ENCODE measurements around the gene SENP1. TPM values are rescaled to one million over a fixed set of nuclear protein-coding genes. Genes with fewer than 3 reads are reported as not detected.

The SENP1 gene
- total RNA-seq, 2 donors from 2014 or later: 11.5 to 49.6 TPM

DNA sequence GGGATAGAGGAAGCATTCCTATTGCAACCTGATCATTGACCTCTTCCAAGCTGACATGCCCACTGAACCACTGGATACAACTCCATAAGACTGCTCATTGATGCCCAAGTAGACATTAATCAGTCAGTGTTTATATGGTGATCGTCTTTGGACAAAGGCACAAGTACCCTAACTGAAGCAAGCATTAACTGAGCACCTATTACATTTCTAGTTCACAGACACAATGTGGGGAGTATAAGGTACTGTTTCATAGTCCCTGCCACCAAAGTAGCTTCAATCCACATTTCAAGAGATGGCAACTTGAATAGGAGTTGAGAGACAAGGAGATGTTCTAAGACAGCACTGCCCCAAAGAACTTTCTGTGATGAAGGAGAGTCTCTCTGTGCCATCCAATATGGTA, 90.8 kb downstream of the SENP1 start:
- Histone ChIP-seq H3K27ac (no peak overlapping the region), H3K36me3 (no peaks in the 10 kb centered on the region), H3K27me3 (replicated peaks; ENCODE audit: insufficient read depth) (no peaks in the 10 kb centered on the region), H3K4me3 (no peak overlapping the region), H3K9me3 (no peaks in the 10 kb centered on the region), H3K4me1 (replicated peaks) (no peaks in the 10 kb centered on the region)
- intact Hi-C loops (cut with DNase I): no loop called here
- DNase-seq (ENCODE audit: low spot score): no peak
- WGBS: 56% methylated on average over 1 of the region's 1 CpG
- TF ChIP-seq, protein P1, sequence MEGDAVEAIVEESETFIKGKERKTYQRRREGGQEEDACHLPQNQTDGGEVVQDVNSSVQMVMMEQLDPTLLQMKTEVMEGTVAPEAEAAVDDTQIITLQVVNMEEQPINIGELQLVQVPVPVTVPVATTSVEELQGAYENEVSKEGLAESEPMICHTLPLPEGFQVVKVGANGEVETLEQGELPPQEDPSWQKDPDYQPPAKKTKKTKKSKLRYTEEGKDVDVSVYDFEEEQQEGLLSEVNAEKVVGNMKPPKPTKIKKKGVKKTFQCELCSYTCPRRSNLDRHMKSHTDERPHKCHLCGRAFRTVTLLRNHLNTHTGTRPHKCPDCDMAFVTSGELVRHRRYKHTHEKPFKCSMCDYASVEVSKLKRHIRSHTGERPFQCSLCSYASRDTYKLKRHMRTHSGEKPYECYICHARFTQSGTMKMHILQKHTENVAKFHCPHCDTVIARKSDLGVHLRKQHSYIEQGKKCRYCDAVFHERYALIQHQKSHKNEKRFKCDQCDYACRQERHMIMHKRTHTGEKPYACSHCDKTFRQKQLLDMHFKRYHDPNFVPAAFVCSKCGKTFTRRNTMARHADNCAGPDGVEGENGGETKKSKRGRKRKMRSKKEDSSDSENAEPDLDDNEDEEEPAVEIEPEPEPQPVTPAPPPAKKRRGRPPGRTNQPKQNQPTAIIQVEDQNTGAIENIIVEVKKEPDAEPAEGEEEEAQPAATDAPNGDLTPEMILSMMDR (IDR thresholded peaks at IDR 0.05): no peak
- no peak for TF ChIP-seq POLR2AphosphoS5 (IDR thresholded peaks at IDR 0.05)
- TF ChIP-seq POLR2A (IDR thresholded peaks at IDR 0.05): no peak

- no peaks in the 10 kb centered on the region for H3K36me3 ChIP-seq
Measured at GRCh38 chr12:48013287-48013686, 92.6 kb downstream of the SENP1 start.

GRCh38 chr12:48012070-48012469, 93.8 kb downstream of the SENP1 start:
- TF ChIP-seq POLR2A (IDR thresholded peaks at IDR 0.05) (no peak), POLR2AphosphoS5 (IDR thresholded peaks at IDR 0.05) (no peak)
- TF ChIP-seq, protein P1 (IDR thresholded peaks at IDR 0.05): no peak
- no peaks in the 10 kb centered on the region for H3K27me3 ChIP-seq (replicated peaks; ENCODE audit: insufficient read depth)
- DNase-seq (ENCODE audit: low spot score): no peak
- H3K4me3 ChIP-seq: no peak overlapping the region
- 59% methylated on average over 8 of the region's 8 CpGs for WGBS
- no peaks in the 10 kb centered on the region for H3K36me3 ChIP-seq
- intact Hi-C loops (cut with DNase I): no loop called here
- H3K4me1 ChIP-seq (replicated peaks): no peaks in the 10 kb centered on the region
- H3K27ac ChIP-seq: no peak overlapping the region
- H3K9me3 ChIP-seq: no peaks in the 10 kb centered on the region

More at GRCh38 chr12:48013287-48013686, 92.6 kb downstream of the SENP1 start:
- WGBS: 47% methylated on average over 2 of the region's 2 CpGs
- Histone ChIP-seq H3K4me1 (replicated peaks) (no peaks in the 10 kb centered on the region), H3K4me3 (no peak overlapping the region), H3K27me3 (replicated peaks; ENCODE audit: insufficient read depth) (no peaks in the 10 kb centered on the region), H3K27ac (no peak overlapping the region), H3K9me3 (no peaks in the 10 kb centered on the region)
- no peak for DNase-seq (ENCODE audit: low spot score)
- intact Hi-C loops (cut with DNase I): no loop called here
- no peak for TF ChIP-seq POLR2A (IDR thresholded peaks at IDR 0.05)
- no peak for TF ChIP-seq POLR2AphosphoS5 (IDR thresholded peaks at IDR 0.05)
- TF ChIP-seq, protein P1 (IDR thresholded peaks at IDR 0.05): no peak

DNA sequence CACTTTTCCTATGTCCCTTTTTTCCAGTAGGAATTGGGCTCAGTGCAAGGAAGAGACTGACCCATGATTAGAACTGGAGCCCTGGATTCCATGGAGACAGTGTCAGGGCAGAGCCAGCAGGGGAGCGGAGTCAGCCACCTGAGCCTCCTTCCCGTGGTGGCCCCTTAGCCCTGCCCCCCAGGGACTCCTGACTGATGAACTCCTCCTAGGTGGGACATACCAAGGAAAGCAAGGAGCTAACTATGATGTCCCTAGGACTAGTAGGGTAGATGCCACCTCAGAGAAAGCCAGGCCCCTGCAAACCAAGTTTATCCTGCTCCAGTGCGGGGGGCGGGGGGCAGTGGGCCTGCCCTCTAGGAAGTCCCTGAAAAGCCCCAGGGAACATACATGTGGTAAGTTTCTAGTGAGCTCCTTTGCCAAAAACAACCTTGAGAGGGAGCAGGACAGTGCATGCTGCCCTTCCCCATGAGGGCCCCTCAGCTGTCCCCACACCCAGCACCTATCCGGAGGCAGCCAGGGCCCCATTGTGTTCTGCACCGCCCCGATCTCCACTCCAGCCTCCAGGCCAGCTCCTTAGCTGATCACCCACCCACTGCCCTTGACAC, 95.4 kb downstream of the SENP1 start:
- 74% methylated on average over 7 of the region's 7 CpGs for WGBS
- Histone ChIP-seq H3K27ac (no peak overlapping the region), H3K9me3 (no peaks in the 10 kb centered on the region), H3K4me1 (replicated peaks) (no peaks in the 10 kb centered on the region), H3K36me3 (no peaks in the 10 kb centered on the region), H3K4me3 (no peak overlapping the region), H3K27me3 (replicated peaks; ENCODE audit: insufficient read depth) (peaks cover under 1% of the 10 kb centered on the region)
- no peak for DNase-seq (ENCODE audit: low spot score)
- intact Hi-C loops (cut with DNase I): no loop called here
- no peak for TF ChIP-seq POLR2A (IDR thresholded peaks at IDR 0.05)
- TF ChIP-seq, protein P1 (IDR thresholded peaks at IDR 0.05): no peak

DNA sequence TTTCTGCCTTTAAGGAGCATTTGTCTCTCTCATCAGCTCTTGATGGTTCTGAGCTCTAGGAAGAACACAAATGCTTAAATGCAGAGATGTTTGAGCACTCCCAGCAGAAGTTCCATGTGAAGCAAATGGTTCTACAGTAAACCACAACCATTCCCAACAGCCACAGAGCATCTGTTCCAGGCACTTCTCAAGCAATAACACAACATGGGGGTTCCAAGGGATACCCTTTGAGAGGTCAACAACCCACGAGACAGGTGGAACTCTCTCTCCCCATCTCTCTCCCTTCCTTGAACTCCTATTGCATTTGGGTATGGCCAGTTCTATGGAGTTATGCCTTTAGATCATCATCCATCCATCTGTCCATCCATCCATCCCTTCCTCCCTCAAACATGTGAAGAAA, 96.4 kb downstream of the SENP1 start:
- H3K4me3 ChIP-seq: no peak overlapping the region
- TF ChIP-seq, protein P1 (IDR thresholded peaks at IDR 0.05): no peak
- no peak for TF ChIP-seq POLR2A (IDR thresholded peaks at IDR 0.05)
- no peak for TF ChIP-seq POLR2AphosphoS5 (IDR thresholded peaks at IDR 0.05)
- H3K27me3 ChIP-seq (replicated peaks; ENCODE audit: insufficient read depth): peaks cover 9% of the 10 kb centered on the region
- H3K36me3 ChIP-seq: no peaks in the 10 kb centered on the region
- intact Hi-C loops (cut with DNase I): no loop called here
- no peak for DNase-seq (ENCODE audit: low spot score)
- H3K27ac ChIP-seq: no peak overlapping the region
- peaks cover 2% of the 10 kb centered on the region for H3K4me1 ChIP-seq (replicated peaks)
- H3K9me3 ChIP-seq: no peaks in the 10 kb centered on the region
- 83% methylated on average over 1 of the region's 1 CpG for WGBS

All from prostate gland (tissue), 2 donors.